Keratinocyte (primary cell): ENCODE data around the gene DLG2.

Experiments used
- CTCF ChIP-seq, 3 experiments: IDR thresholded peaks in 1 of 3; conservative IDR thresholded peaks in 1 of 3; optimal IDR thresholded peaks in 1 of 3; 2 replicates in 2 of 3; 3 replicates in 1 of 3; pipeline versions ENCODE3 to v1.5.1; 2011; ENCODE audit warnings: low read length in 3 of 3, mild to moderate bottlenecking in 3 of 3, moderate library complexity in 2 of 3, control low read depth in 1 of 3, inconsistent platforms in 1 of 3; ENCODE audit not compliant: insufficient read depth in 2 of 3; ENCODE audit errors: extremely low read depth in 1 of 3
- EZH2 ChIP-seq: IDR thresholded peaks from one replicate; pipeline ENCODE4 v1.6.1; 2012; ENCODE audit warnings: inconsistent platforms, mild to moderate bottlenecking, low read length, moderate library complexity

- no peak for TF ChIP-seq CTCF (optimal IDR thresholded peaks at IDR 0.05 in 1 of 3, IDR thresholded peaks at IDR 0.05 in 1 of 3, conservative IDR thresholded peaks at IDR 0.05 in 1 of 3; ENCODE audit: extremely low read depth in 1 of 3, insufficient read depth in 2 of 3, low read length in 3 of 3)
- no peak for TF ChIP-seq EZH2
Observed at GRCh38 chr11:83472806-83473205, 2154.3 kb downstream of the DLG2 start.
